A673 (cell line): ENCODE measurements around the gene SLC44A2. TPM values are rescaled to one million over a fixed set of nuclear protein-coding genes. Genes with fewer than 3 reads are reported as not detected.

Experiments
- BruUV-seq: library from RNA; stranded (reverse); fragments of 400-500 nt; replicated peaks from 2 replicates; lab custom pipeline; 2021; lab: Mats Ljungman, UMichigan
- CTCF ChIA-PET: fragments of 300-600 bp; sonication (Branson Sonifier 250); formaldehyde crosslinking; loops from one replicate; lab custom pipeline; 2022; ENCODE audit warnings: antibody characterized with exemption; lab: Charles Lee
- POLR2A ChIA-PET: fragments of 300-600 bp; sonication (Branson Sonifier 250); formaldehyde crosslinking; loops from one replicate; lab custom pipeline; 2022; ENCODE audit warnings: antibody characterized with exemption; ENCODE audit not compliant: low non-redundant PET; lab: Charles Lee
- DNase-seq: peaks from one replicate; pipeline ENCODE4 v3.0.0-alpha.2; 2015; ENCODE audit warnings: low spot score
- H3K27ac ChIP-seq: fragments of 200-600 bp; sonication (generic); 2 replicates; pipeline ENCODE4 v1.5.1; 2016; ENCODE audit warnings: mixed run types, low read depth, mild to moderate bottlenecking, mixed read lengths, antibody characterized with exemption, low read length; ENCODE audit not compliant: poor library complexity, severe bottlenecking
- H3K27me3 ChIP-seq: fragments of 200-600 bp; sonication (generic); replicated peaks from 2 replicates; pipeline ENCODE4 v1.6.1; 2017; ENCODE audit warnings: mixed run types, low read depth, mild to moderate bottlenecking, mixed read lengths, antibody characterized with exemption, low read length; ENCODE audit not compliant: insufficient read depth, poor library complexity
- H3K36me3 ChIP-seq: fragments of 200-600 bp; sonication (generic); 2 replicates; pipeline ENCODE4 v1.6.1; 2016; ENCODE audit warnings: mixed run types, mild to moderate bottlenecking, mixed read lengths, antibody characterized with exemption, low read length; ENCODE audit not compliant: insufficient read depth, poor library complexity, severe bottlenecking
- H3K4me1 ChIP-seq: fragments of 200-600 bp; sonication (generic); 2 replicates; pipeline ENCODE4 v1.6.1; 2017; ENCODE audit warnings: mixed run types, mild to moderate bottlenecking, mixed read lengths, antibody characterized with exemption, low read length; ENCODE audit not compliant: insufficient read depth, poor library complexity, severe bottlenecking
- H3K4me3 ChIP-seq: fragments of 200-600 bp; sonication (generic); 2 replicates; pipeline ENCODE4 v1.5.1; 2016; ENCODE audit warnings: low read depth, mixed run types, mild to moderate bottlenecking, mixed read lengths, low read length; ENCODE audit not compliant: poor library complexity, severe bottlenecking
- H3K9me3 ChIP-seq: fragments of 200-600 bp; sonication (generic); 2 replicates; pipeline ENCODE4 v1.6.1; 2016; ENCODE audit warnings: mixed run types, low read depth, mild to moderate bottlenecking, mixed read lengths, antibody characterized with exemption, low read length; ENCODE audit not compliant: poor library complexity, severe bottlenecking
- CTCF ChIP-seq: fragments of 300-800, 200-600 bp; sonication (generic); conservative IDR thresholded peaks from 2 replicates; pipeline ENCODE4 v1.5.1; 2017; ENCODE audit warnings: low read depth, mild to moderate bottlenecking, antibody characterized with exemption, low read length, moderate library complexity, mixed read lengths
- EZH2 ChIP-seq: fragments of 200-600 bp; sonication (generic); IDR thresholded peaks from 2 replicates; pipeline ENCODE4 v1.6.1; 2017; ENCODE audit warnings: borderline replicate concordance, low read depth, mild to moderate bottlenecking, mixed read lengths, antibody characterized with exemption, low read length; ENCODE audit not compliant: poor library complexity, severe bottlenecking
- intact Hi-C: fragments of 100-400 bp; cut with micrococcal nuclease; formaldehyde crosslinking; loops from one replicate; pipeline ENCODE4 v1.10.0; 2022; ENCODE audit not compliant: unreplicated experiment
- total RNA-seq: library from RNA; stranded (reverse); gene quantifications from 2 replicates; pipeline ENCODE4 v1.2.3, GENCODE V29; 2021

The SLC44A2 gene
- total RNA-seq, 1 experiment from 2014 or later = 35.4 TPM

DNA sequence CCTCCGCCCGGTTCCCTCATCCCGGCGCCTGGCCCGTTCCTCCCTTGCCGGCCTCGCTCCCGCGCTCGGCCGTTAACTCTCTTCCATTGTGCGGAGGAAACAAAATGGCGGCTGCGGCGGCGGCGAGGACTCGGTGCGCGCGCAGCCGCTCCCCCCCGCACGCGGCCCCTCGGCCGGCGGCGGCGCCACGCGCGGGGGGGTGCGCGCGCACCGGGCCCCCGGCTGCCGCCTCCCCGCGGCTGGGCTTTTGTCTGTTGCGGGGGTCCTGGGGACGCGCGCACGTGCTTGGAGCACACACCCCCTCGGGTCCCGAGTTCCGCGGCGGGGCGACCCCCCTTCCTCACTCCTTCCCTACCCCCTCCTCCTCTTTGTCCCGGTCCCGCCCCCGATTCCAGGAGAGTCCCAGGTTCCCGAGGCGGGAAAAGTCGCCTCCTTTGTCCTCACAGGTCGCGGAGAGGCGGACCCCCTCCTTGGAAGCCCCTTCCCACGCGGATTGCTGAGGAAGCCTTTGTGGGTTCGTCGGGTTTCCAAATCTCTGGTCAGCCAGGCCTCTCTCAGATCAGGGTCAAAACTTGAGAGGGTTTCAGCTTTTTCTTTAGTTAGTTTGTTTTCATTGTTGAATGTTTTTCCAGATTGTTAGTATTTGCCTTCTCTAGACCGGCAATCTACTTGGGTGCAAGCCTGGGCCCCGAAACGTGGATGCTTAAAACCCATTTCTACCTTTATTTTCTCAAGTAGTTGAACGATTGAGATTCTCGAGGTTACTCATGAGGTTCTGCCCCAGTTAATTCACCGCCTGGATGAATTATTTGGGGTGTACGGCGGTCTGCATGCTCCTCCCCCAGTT, 29.5 kb downstream of the SLC44A2 start:
- Histone ChIP-seq H3K27ac (peak overlapping the region; percentile 100), H3K4me1 (peaks cover 25% of the 10 kb centered on the region), H3K36me3 (peaks cover 41% of the 10 kb centered on the region), H3K27me3 (no peaks in the 10 kb centered on the region), H3K9me3 (no peaks in the 10 kb centered on the region), H3K4me3 (peak overlapping the region; percentile 100)
- BruUV-seq = no TSS peak
- ChIA-PET POLR2A (no interaction called here), CTCF (no interaction called here)
- DNase-seq = peak; percentile 79
- no peak for TF ChIP-seq EZH2
- no peak for TF ChIP-seq CTCF
- intact Hi-C loops = loop anchor here (5.0 to 10.0 kb wide), 2 partner anchors 88 to 250 kb away; partner anchors contain the start of genes CDC37, CDKN2D and KRI1

- BruUV-seq = TSS peak; percentile 43
- Histone ChIP-seq H3K4me3 (peak overlapping the region; percentile 100), H3K27ac (peak overlapping the region; percentile 100), H3K4me1 (peaks cover 27% of the 10 kb centered on the region), H3K9me3 (no peaks in the 10 kb centered on the region), H3K36me3 (peaks cover 49% of the 10 kb centered on the region), H3K27me3 (no peaks in the 10 kb centered on the region)
- TF ChIP-seq EZH2 = no peak
- TF ChIP-seq CTCF = 0 out of 2 replicates have a peak, but pooled peaks have one; percentile 24
- peak; percentile 53 for DNase-seq
- intact Hi-C loops = loop anchor here (10.0 kb wide), 1 partner anchor 251 kb away; the partner anchor contains the start of gene CDC37
- ChIA-PET CTCF (interaction anchor here (0.5 to 0.6 kb wide), 2 partner anchors 45 to 239 kb away, joined by 3 to 7 read pairs; no protein-coding TSS in a partner anchor), POLR2A (no interaction called here)
Observed at GRCh38 chr19:10655457-10656312, 30.3 kb downstream of the SLC44A2 start.

GRCh38 chr19:10660346-10660745, 35.0 kb downstream of the SLC44A2 start:
- peak overlapping the region; percentile 4 for H3K27ac ChIP-seq
- DNase-seq = no peak
- intact Hi-C loops = no loop called here
- no peaks in the 10 kb centered on the region for H3K9me3 ChIP-seq
- ChIA-PET POLR2A (interaction anchor here (0.6 kb wide), 1 partner anchor 194 kb away, joined by 3 read pairs; no protein-coding TSS in a partner anchor), CTCF (no interaction called here)
- H3K27me3 ChIP-seq = no peaks in the 10 kb centered on the region
- H3K36me3 ChIP-seq = peaks cover 51% of the 10 kb centered on the region
- H3K4me1 ChIP-seq = peaks cover 45% of the 10 kb centered on the region
- H3K4me3 ChIP-seq = no peak overlapping the region
- BruUV-seq = no TSS peak
- TF ChIP-seq CTCF (no peak), EZH2 (no peak)
